ENCODE measurements around the gene ZCCHC24. TPM values are rescaled to one million over a fixed set of nuclear protein-coding genes. Genes with fewer than 3 reads are reported as not detected.
"Not testable (repeated sequence)": the region's sequence is repeated elsewhere in the genome, so short reads cannot be mapped to it uniquely, and the experiment has no call there.

Gene ZCCHC24
- total RNA-seq, 1 experiment from 2014 or later = 8.7 TPM

- DNase-seq (ENCODE audit: low spot score) = no peak
These were observed 27.5 kb upstream of the ZCCHC24 start for GRCh38 chr10:79472951-79473350.

- DNase-seq (ENCODE audit: low spot score) = no peak
These were observed 27.0 kb upstream of the ZCCHC24 start for GRCh38 chr10:79472449-79472848.

GRCh38 chr10:79471776-79472175, 26.4 kb upstream of the ZCCHC24 start:
- no peak for DNase-seq (ENCODE audit: low spot score)

- no peak for DNase-seq (ENCODE audit: low spot score)
These were observed 24.7 kb upstream of the ZCCHC24 start for GRCh38 chr10:79470096-79470495.

- DNase-seq (ENCODE audit: low spot score) = no peak
These were observed 23.6 kb upstream of the ZCCHC24 start for GRCh38 chr10:79468841-79469585.

GRCh38 chr10:79468015-79468560, 22.7 kb upstream of the ZCCHC24 start:
- no peak for DNase-seq (ENCODE audit: low spot score)

- no peak for DNase-seq (ENCODE audit: low spot score)
These were observed 19.9 kb upstream of the ZCCHC24 start for GRCh38 chr10:79465341-79465740.

GRCh38 chr10:79463578-79464496, 18.4 kb upstream of the ZCCHC24 start:
- DNase-seq (ENCODE audit: low spot score) = no peak

GRCh38 chr10:79460687-79461086, 15.3 kb upstream of the ZCCHC24 start:
- DNase-seq (ENCODE audit: low spot score) = no peak

- DNase-seq (ENCODE audit: low spot score) = no peak
These were observed 13.8 kb upstream of the ZCCHC24 start for GRCh38 chr10:79459243-79459642.

GRCh38 chr10:79458483-79458882, 13.1 kb upstream of the ZCCHC24 start:
- DNase-seq (ENCODE audit: low spot score) = no peak

- no peak for DNase-seq (ENCODE audit: low spot score)
These were observed 11.9 kb upstream of the ZCCHC24 start for GRCh38 chr10:79457256-79457785.

- peak; percentile 53 for DNase-seq (ENCODE audit: low spot score)
These were observed 8.8 kb upstream of the ZCCHC24 start for GRCh38 chr10:79454259-79454658.

- no peak for DNase-seq (ENCODE audit: low spot score)
These were observed 8.0 kb upstream of the ZCCHC24 start for GRCh38 chr10:79453392-79453791.

- no peak for DNase-seq (ENCODE audit: low spot score)
These were observed 6.8 kb upstream of the ZCCHC24 start for GRCh38 chr10:79452174-79452611.

- no peak for DNase-seq (ENCODE audit: low spot score)
These were observed 5.7 kb upstream of the ZCCHC24 start for GRCh38 chr10:79451046-79451699.

- DNase-seq (ENCODE audit: low spot score) = no peak
These were observed 4.0 kb upstream of the ZCCHC24 start for GRCh38 chr10:79449181-79450146.

- no peak for DNase-seq (ENCODE audit: low spot score)
These were observed 3.3 kb upstream of the ZCCHC24 start for GRCh38 chr10:79448732-79449049.

- DNase-seq (ENCODE audit: low spot score) = no peak
These were observed 2.7 kb upstream of the ZCCHC24 start for GRCh38 chr10:79447911-79448731.

- not testable (repeated sequence) for DNase-seq (ENCODE audit: low spot score)
These were observed 1.8 kb upstream of the ZCCHC24 start for GRCh38 chr10:79447249-79447648.
